Mammary epithelial cell (primary cell): ENCODE data around the gene GLCCI1.

Experiments used
- EZH2 ChIP-seq: IDR thresholded peaks from 2 replicates; pipeline ENCODE4 v1.6.1; 2012; ENCODE audit warnings: low read length, inconsistent platforms, borderline replicate concordance
- TF ChIP-seq, protein P1 (sequence below), 2 donors: IDR thresholded peaks in 1 of 2; conservative IDR thresholded peaks in 1 of 2; 2 replicates each; pipeline ENCODE4 v1.5.1; 2011 to 2012; ENCODE audit warnings: inconsistent platforms in 2 of 2, low read length in 2 of 2, mild to moderate bottlenecking in 2 of 2, control low read depth in 1 of 2, low read depth in 1 of 2; ENCODE audit not compliant: insufficient read depth in 1 of 2; ENCODE audit errors: extremely low read depth in 1 of 2

DNA sequence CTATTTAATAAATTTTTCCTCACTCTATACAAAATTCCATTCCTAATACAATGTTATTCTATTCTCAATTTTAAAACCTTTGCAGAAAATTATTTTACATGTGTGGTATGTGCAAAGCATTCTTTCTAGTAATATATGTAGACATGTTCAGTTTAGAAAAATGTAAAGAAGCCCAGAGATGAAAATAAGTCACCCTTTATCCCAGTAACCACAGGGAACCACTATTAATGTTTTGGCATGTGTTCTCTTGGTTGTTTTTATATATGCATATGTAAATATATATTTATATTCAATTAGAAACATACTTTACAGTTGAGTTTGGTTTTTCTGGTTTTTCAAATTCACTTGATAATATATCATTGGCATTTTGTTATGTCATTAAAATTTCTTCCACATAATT, 14.8 kb upstream of the GLCCI1 start:
- TF ChIP-seq, protein P1, sequence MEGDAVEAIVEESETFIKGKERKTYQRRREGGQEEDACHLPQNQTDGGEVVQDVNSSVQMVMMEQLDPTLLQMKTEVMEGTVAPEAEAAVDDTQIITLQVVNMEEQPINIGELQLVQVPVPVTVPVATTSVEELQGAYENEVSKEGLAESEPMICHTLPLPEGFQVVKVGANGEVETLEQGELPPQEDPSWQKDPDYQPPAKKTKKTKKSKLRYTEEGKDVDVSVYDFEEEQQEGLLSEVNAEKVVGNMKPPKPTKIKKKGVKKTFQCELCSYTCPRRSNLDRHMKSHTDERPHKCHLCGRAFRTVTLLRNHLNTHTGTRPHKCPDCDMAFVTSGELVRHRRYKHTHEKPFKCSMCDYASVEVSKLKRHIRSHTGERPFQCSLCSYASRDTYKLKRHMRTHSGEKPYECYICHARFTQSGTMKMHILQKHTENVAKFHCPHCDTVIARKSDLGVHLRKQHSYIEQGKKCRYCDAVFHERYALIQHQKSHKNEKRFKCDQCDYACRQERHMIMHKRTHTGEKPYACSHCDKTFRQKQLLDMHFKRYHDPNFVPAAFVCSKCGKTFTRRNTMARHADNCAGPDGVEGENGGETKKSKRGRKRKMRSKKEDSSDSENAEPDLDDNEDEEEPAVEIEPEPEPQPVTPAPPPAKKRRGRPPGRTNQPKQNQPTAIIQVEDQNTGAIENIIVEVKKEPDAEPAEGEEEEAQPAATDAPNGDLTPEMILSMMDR (conservative IDR thresholded peaks at IDR 0.05 in 1 of 2, IDR thresholded peaks at IDR 0.05 in 1 of 2; ENCODE audit: extremely low read depth in 1 of 2, insufficient read depth in 1 of 2, low read depth in 1 of 2, low read length in 2 of 2): no peak
- no peak for TF ChIP-seq EZH2
